Natural killer cell (primary cell): Measurements from ENCODE around the gene CPZ. TPM values are rescaled to one million over a fixed set of nuclear protein-coding genes. Genes with fewer than 3 reads are reported as not detected.

Experiments used
- ATAC-seq, 3 donors: fragments of 150-1000 bp in 2 of 3; fragments of 200-7000 bp in 1 of 3; cut with Tn5 transposase; 1 replicate in 1 of 3; 2 replicates in 2 of 3; pipeline ENCODE4 v1.10.0; 2021; ENCODE audit warnings: mild to moderate bottlenecking in 2 of 3, moderate library complexity in 2 of 3
- DNase-seq, 2 donors: peaks; one replicate each; pipeline versions ENCODE4 v3.0.0 to v3.0.0-alpha.2; 2013 to 2021; ENCODE audit warnings: mixed read lengths in 1 of 2
- H3K27ac ChIP-seq: one replicate; pipeline ENCODE4 v1.5.1; 2013; ENCODE audit warnings: mild to moderate bottlenecking, low read length
- H3K27me3 ChIP-seq: one replicate; pipeline ENCODE4 v1.6.1; 2013; ENCODE audit warnings: low read length; ENCODE audit not compliant: control insufficient read depth, insufficient read depth
- H3K36me3 ChIP-seq: one replicate; pipeline ENCODE4 v1.6.1; 2013; ENCODE audit warnings: low read length; ENCODE audit not compliant: control insufficient read depth, insufficient read depth
- H3K4me1 ChIP-seq: one replicate; pipeline ENCODE4 v1.6.1; 2013; ENCODE audit warnings: low read length; ENCODE audit not compliant: control insufficient read depth, insufficient read depth
- H3K4me3 ChIP-seq: one replicate; pipeline ENCODE4 v1.5.1; 2013; ENCODE audit warnings: low read length
- H3K9me3 ChIP-seq: one replicate; pipeline ENCODE4 v1.6.1; 2013; ENCODE audit warnings: low read length; ENCODE audit not compliant: control insufficient read depth, insufficient read depth
- H3K27ac Mint-ChIP-seq, 2 donors: one replicate each; pipeline ENCODE4 v1.8.0; 2022; ENCODE audit warnings: mild to moderate bottlenecking in 2 of 2, mixed read lengths in 2 of 2, moderate library complexity in 1 of 2
- H3K27me3 Mint-ChIP-seq, 2 donors: one replicate each; pipeline ENCODE4 v1.8.0; 2022; ENCODE audit warnings: low read depth in 2 of 2, mixed read lengths in 2 of 2
- H3K36me3 Mint-ChIP-seq: one replicate; pipeline ENCODE4 v1.8.0; 2022; ENCODE audit warnings: mixed read lengths
- H3K4me1 Mint-ChIP-seq, 2 donors: one replicate each; pipeline ENCODE4 v1.8.0; 2022; ENCODE audit warnings: mixed read lengths in 2 of 2
- H3K4me3 Mint-ChIP-seq: one replicate; pipeline ENCODE4 v1.8.0; 2022; ENCODE audit warnings: mild to moderate bottlenecking, moderate library complexity, mixed read lengths
- H3K9me3 Mint-ChIP-seq, 2 donors: one replicate each; pipeline ENCODE4 v1.8.0; 2022; ENCODE audit warnings: mixed read lengths in 2 of 2
- CTCF ChIP-seq: fragments of 200-600 bp; IDR thresholded peaks from one replicate; pipeline ENCODE4 v1.8.0; 2022; ENCODE audit warnings: antibody characterized with exemption
- WGBS: methylation state at CpG from one replicate; pipeline ENCODE4 v1.1.7; 2013; ENCODE audit warnings: missing lambda C conversion rate; ENCODE audit not compliant: insufficient coverage; 5-methylcytosine and 5-hydroxymethylcytosine counted together
- intact Hi-C: fragments of 100-400 bp; cut with micrococcal nuclease; formaldehyde crosslinking; loops from one replicate; pipeline ENCODE4 v1.14.2; 2022
- total RNA-seq, 4 donors: library from RNA; stranded (reverse); fragments of 120-200 nt in 1 of 4; gene quantifications; one replicate each; pipeline versions ENCODE4 v1.2.3 to v1.2.4, GENCODE V29; 2013 to 2022

Gene CPZ
- total RNA-seq, 3 donors from 2014 or later (not counting 1 experiment from before 2014, with no cell fraction given) = not detected

- no peak overlapping the region for H3K4me3 ChIP-seq
- H3K9me3 ChIP-seq = no peaks in the 10 kb centered on the region
- Mint-ChIP-seq H3K27ac (no peak overlapping the region), H3K36me3 (no peaks in the 10 kb centered on the region), H3K4me3 (no peak overlapping the region), H3K27me3 (peaks cover 0 to 3% of the 10 kb centered on the region in 2 donors), H3K4me1 (no peaks in the 10 kb centered on the region), H3K9me3 (no peaks in the 10 kb centered on the region)
- no peaks in the 10 kb centered on the region for H3K4me1 ChIP-seq
- DNase-seq (no peak), ATAC-seq (no peak)
- 80% methylated on average over 16 of the region's 16 CpGs for WGBS
- TF ChIP-seq CTCF = no peak
- no peak overlapping the region for H3K27ac ChIP-seq
- H3K36me3 ChIP-seq = no peaks in the 10 kb centered on the region
- no peaks in the 10 kb centered on the region for H3K27me3 ChIP-seq
- intact Hi-C loops = no loop called here
Observed at GRCh38 chr4:8645753-8646124, 53.2 kb downstream of the CPZ start.

- Mint-ChIP-seq H3K4me3 (no peak overlapping the region), H3K36me3 (no peaks in the 10 kb centered on the region), H3K27ac (no peak overlapping the region), H3K9me3 (no peaks in the 10 kb centered on the region), H3K4me1 (no peaks in the 10 kb centered on the region), H3K27me3 (peaks cover 0 to 3% of the 10 kb centered on the region in 2 donors)
- intact Hi-C loops = no loop called here
- no peaks in the 10 kb centered on the region for H3K4me1 ChIP-seq
- TF ChIP-seq CTCF = no peak
- H3K27ac ChIP-seq = no peak overlapping the region
- DNase-seq = no peak
- no peaks in the 10 kb centered on the region for H3K9me3 ChIP-seq
- H3K36me3 ChIP-seq = no peaks in the 10 kb centered on the region
- no peak overlapping the region for H3K4me3 ChIP-seq
- 84% methylated on average over 35 of the region's 36 CpGs for WGBS
- no peaks in the 10 kb centered on the region for H3K27me3 ChIP-seq
- no peak for ATAC-seq
Observed at GRCh38 chr4:8646296-8647093, 53.9 kb downstream of the CPZ start.

- no peaks in the 10 kb centered on the region for H3K4me1 Mint-ChIP-seq
- no peak overlapping the region for H3K27ac Mint-ChIP-seq
- H3K36me3 Mint-ChIP-seq = no peaks in the 10 kb centered on the region
- no peak overlapping the region for H3K4me3 ChIP-seq
- ATAC-seq (no peak), DNase-seq (no peak)
- no peaks in the 10 kb centered on the region for H3K27me3 ChIP-seq
- H3K27ac ChIP-seq = no peak overlapping the region
- WGBS = 91% methylated on average over 13 of the region's 14 CpGs
- H3K4me3 Mint-ChIP-seq = no peak overlapping the region
- intact Hi-C loops = no loop called here
- peaks cover 0 to 3% of the 10 kb centered on the region in 2 donors for H3K27me3 Mint-ChIP-seq
- no peaks in the 10 kb centered on the region for H3K9me3 ChIP-seq
- H3K36me3 ChIP-seq = no peaks in the 10 kb centered on the region
- H3K9me3 Mint-ChIP-seq = no peaks in the 10 kb centered on the region
- H3K4me1 ChIP-seq = no peaks in the 10 kb centered on the region
- no peak for TF ChIP-seq CTCF
Observed at GRCh38 chr4:8647094-8647570, 54.6 kb downstream of the CPZ start.

- no peak overlapping the region for H3K27ac Mint-ChIP-seq
- no peaks in the 10 kb centered on the region for H3K36me3 Mint-ChIP-seq
- Histone ChIP-seq H3K4me3 (no peak overlapping the region), H3K27me3 (no peaks in the 10 kb centered on the region), H3K36me3 (no peaks in the 10 kb centered on the region), H3K4me1 (no peaks in the 10 kb centered on the region), H3K9me3 (no peaks in the 10 kb centered on the region), H3K27ac (no peak overlapping the region)
- H3K9me3 Mint-ChIP-seq = no peaks in the 10 kb centered on the region
- intact Hi-C loops = no loop called here
- TF ChIP-seq CTCF = no peak
- no peak for ATAC-seq
- no peak overlapping the region for H3K4me3 Mint-ChIP-seq
- WGBS = 84% methylated on average over 13 of the region's 13 CpGs
- peaks cover 0 to 3% of the 10 kb centered on the region in 2 donors for H3K27me3 Mint-ChIP-seq
- no peaks in the 10 kb centered on the region for H3K4me1 Mint-ChIP-seq
- no peak for DNase-seq
Observed at GRCh38 chr4:8647626-8648025, 55.1 kb downstream of the CPZ start.
